ENCODE results near the gene DAAM2. TPM values are rescaled to one million over a fixed set of nuclear protein-coding genes. Genes with fewer than 3 reads are reported as not detected.

DAAM2 gene
- total RNA-seq, 4 donors from 2014 or later: 3.7 to 55.9 (median 11.9) TPM

DNA sequence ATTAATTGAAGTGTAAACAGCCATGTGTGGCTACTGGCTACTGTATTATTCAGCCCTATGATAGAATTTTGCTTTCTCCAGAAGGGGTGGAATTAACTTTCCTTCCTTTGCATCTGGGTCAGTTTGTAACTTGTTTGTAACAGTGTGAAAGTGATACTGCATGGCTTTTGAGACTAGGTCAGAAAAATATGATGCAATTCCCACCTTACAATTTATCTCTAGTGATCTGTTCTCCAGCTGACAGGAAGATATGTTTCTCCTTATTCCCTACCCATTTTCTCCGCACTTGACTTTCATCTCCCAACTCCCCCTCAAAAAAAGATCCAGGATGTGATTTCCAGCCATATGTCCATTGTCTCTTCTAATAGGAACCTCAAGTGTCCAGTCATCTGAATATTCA, 144.7 kb downstream of the DAAM2 start:
- Histone ChIP-seq H3K4me3 (no peak overlapping the region), H3K4me1 (peaks cover 0 to 34% (median 3%) of the 10 kb centered on the region in 3 donors), H3K27me3 (peaks cover 0 to 5% (median 0%) of the 10 kb centered on the region in 4 donors), H3K27ac (no peak overlapping the region), H3K36me3 (no peaks in the 10 kb centered on the region), H3K9me3 (no peaks in the 10 kb centered on the region)
- no peak for DNase-seq
- 89 to 93% methylated on average over 1 of the region's 1 CpG for WGBS, 2 donors
- intact Hi-C loops (cut with DNase I): no loop called here
- TF ChIP-seq, protein P1, sequence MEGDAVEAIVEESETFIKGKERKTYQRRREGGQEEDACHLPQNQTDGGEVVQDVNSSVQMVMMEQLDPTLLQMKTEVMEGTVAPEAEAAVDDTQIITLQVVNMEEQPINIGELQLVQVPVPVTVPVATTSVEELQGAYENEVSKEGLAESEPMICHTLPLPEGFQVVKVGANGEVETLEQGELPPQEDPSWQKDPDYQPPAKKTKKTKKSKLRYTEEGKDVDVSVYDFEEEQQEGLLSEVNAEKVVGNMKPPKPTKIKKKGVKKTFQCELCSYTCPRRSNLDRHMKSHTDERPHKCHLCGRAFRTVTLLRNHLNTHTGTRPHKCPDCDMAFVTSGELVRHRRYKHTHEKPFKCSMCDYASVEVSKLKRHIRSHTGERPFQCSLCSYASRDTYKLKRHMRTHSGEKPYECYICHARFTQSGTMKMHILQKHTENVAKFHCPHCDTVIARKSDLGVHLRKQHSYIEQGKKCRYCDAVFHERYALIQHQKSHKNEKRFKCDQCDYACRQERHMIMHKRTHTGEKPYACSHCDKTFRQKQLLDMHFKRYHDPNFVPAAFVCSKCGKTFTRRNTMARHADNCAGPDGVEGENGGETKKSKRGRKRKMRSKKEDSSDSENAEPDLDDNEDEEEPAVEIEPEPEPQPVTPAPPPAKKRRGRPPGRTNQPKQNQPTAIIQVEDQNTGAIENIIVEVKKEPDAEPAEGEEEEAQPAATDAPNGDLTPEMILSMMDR (IDR thresholded peaks at IDR 0.05): no peak
- TF ChIP-seq POLR2A (IDR thresholded peaks at IDR 0.05): no peak

- Histone ChIP-seq H3K27me3 (peaks cover 0 to 5% (median 0%) of the 10 kb centered on the region in 4 donors), H3K36me3 (no peaks in the 10 kb centered on the region), H3K4me3 (no peak overlapping the region), H3K9me3 (no peaks in the 10 kb centered on the region), H3K4me1 (peaks cover 0 to 24% (median 3%) of the 10 kb centered on the region in 3 donors), H3K27ac (no peak overlapping the region)
- TF ChIP-seq POLR2A (IDR thresholded peaks at IDR 0.05): no peak
- TF ChIP-seq, protein P1 (IDR thresholded peaks at IDR 0.05): no peak
- intact Hi-C loops (cut with DNase I): no loop called here
- no peak for DNase-seq
- WGBS, 2 donors: 72% methylated on average over 3 of the region's 3 CpGs
Measured at GRCh38 chr6:39937686-39938333, 145.6 kb downstream of the DAAM2 start.

GRCh38 chr6:39938773-39939654, 146.8 kb downstream of the DAAM2 start:
- intact Hi-C loops (cut with DNase I): no loop called here
- Histone ChIP-seq H3K9me3 (no peaks in the 10 kb centered on the region), H3K27me3 (peaks cover 0 to 5% (median 0%) of the 10 kb centered on the region in 4 donors), H3K4me3 (no peak overlapping the region), H3K27ac (no peak overlapping the region), H3K4me1 (peaks cover 0 to 12% (median 0%) of the 10 kb centered on the region in 3 donors), H3K36me3 (no peaks in the 10 kb centered on the region)
- TF ChIP-seq, protein P1 (IDR thresholded peaks at IDR 0.05): no peak
- no peak for TF ChIP-seq POLR2A (IDR thresholded peaks at IDR 0.05)
- DNase-seq: no peak
- WGBS, 2 donors: 71 to 77% methylated on average over 9 of the region's 10 CpGs

- H3K9me3 ChIP-seq: no peaks in the 10 kb centered on the region
- intact Hi-C loops (cut with DNase I): no loop called here
- no peaks in the 10 kb centered on the region for H3K36me3 ChIP-seq
- H3K4me3 ChIP-seq: no peak overlapping the region
- WGBS, 2 donors: 72 to 83% methylated on average over 6 of the region's 6 CpGs
- DNase-seq: no peak
- TF ChIP-seq, protein P1 (IDR thresholded peaks at IDR 0.05): no peak
- TF ChIP-seq POLR2A (IDR thresholded peaks at IDR 0.05): no peak
- no peak overlapping the region for H3K27ac ChIP-seq
- H3K4me1 ChIP-seq: peaks cover 0 to 11% (median 4%) of the 10 kb centered on the region in 3 donors
- H3K27me3 ChIP-seq: no peaks in the 10 kb centered on the region
Measured at GRCh38 chr6:39941138-39941537, 149.0 kb downstream of the DAAM2 start.

GRCh38 chr6:39941820-39942219, 149.6 kb downstream of the DAAM2 start:
- TF ChIP-seq POLR2A (IDR thresholded peaks at IDR 0.05): no peak
- TF ChIP-seq, protein P1 (IDR thresholded peaks at IDR 0.05): no peak
- no peak for DNase-seq
- H3K4me3 ChIP-seq: no peak overlapping the region
- intact Hi-C loops (cut with DNase I): no loop called here
- no peaks in the 10 kb centered on the region for H3K36me3 ChIP-seq
- no peaks in the 10 kb centered on the region for H3K9me3 ChIP-seq
- no peaks in the 10 kb centered on the region for H3K27me3 ChIP-seq
- H3K27ac ChIP-seq: no peak overlapping the region
- H3K4me1 ChIP-seq: peaks cover 0 to 12% (median 4%) of the 10 kb centered on the region in 3 donors
- WGBS, 2 donors: 85 to 86% methylated on average over 4 of the region's 4 CpGs

Data from esophagus squamous epithelium (tissue), 5 donors.